GM12878 (cell line): ENCODE results near the gene CPLANE2. TPM values are rescaled to one million over a fixed set of nuclear protein-coding genes. Genes with fewer than 3 reads are reported as not detected.

Source experiments
- ATAC-seq: fragments of 200-7000 bp; cut with Tn5 transposase; 3 replicates; pipeline ENCODE4 v1.9.1; 2020; ENCODE audit warnings: mild to moderate bottlenecking, moderate library complexity
- BruUV-seq: library from RNA; stranded (reverse); fragments of 400-500 nt; replicated peaks from 2 replicates; lab custom pipeline; 2021; lab: Mats Ljungman, UMichigan
- CTCF ChIA-PET: fragments of 300-600 bp; sonication (Branson Sonifier 250); formaldehyde crosslinking; extraction: SDS; loops from one replicate; lab custom pipeline; 2021; ENCODE audit warnings: inconsistent platforms; lab: Yijun Ruan, JAX
- POLR2A ChIA-PET: fragments of 350-600 bp; formaldehyde crosslinking; extraction: SDS; loops from one replicate; lab custom pipeline; 2021; ENCODE audit warnings: inconsistent platforms; lab: Charles Lee
- RAD21 ChIA-PET: fragments of 300-600 bp; sonication (Branson Sonifier 250); formaldehyde crosslinking; loops from one replicate; lab custom pipeline; 2023; ENCODE audit warnings: antibody characterized with exemption; ENCODE audit not compliant: unreplicated experiment; lab: Charles Lee
- SMC1A ChIA-PET: fragments of 300-600 bp; sonication (Branson Sonifier 250); formaldehyde crosslinking; loops from one replicate; lab custom pipeline; 2023; ENCODE audit not compliant: unreplicated experiment, uncharacterized antibody; lab: Charles Lee
- DNase-seq: peaks from one replicate; pipeline ENCODE4 v3.0.0-alpha.2; 2011; ENCODE audit warnings: low read depth, low spot score
- FAIRE-seq: peaks from 3 replicates; lab custom pipeline; 2011; peaks lifted over from hg19 to GRCh38; lab: Jason Lieb, UNC
- H2AFZ ChIP-seq: 2 replicates; pipeline ENCODE4 v1.6.0; 2011; ENCODE audit warnings: low read depth, low read length, control low read depth; ENCODE audit not compliant: control insufficient read depth
- H3K27ac ChIP-seq: 2 replicates; pipeline ENCODE4 v1.5.1; 2011; ENCODE audit warnings: control low read depth; ENCODE audit not compliant: control insufficient read depth, insufficient read depth
- H3K27me3 ChIP-seq, 2 experiments: replicated peaks in 1 of 2; 2 replicates each; pipeline versions ENCODE4 v1.6.0 to v1.6.1; 2011; ENCODE audit warnings: low read length in 1 of 2; ENCODE audit not compliant: control insufficient read depth in 2 of 2, insufficient read depth in 2 of 2
- H3K36me3 ChIP-seq, 2 experiments: 2 replicates each; pipeline ENCODE4 v1.5.1; 2011; ENCODE audit warnings: low read length in 1 of 2; ENCODE audit not compliant: control insufficient read depth in 2 of 2, insufficient read depth in 2 of 2
- H3K4me1 ChIP-seq: 2 replicates; pipeline ENCODE4 v1.6.1; 2011; ENCODE audit warnings: mild to moderate bottlenecking, low read length, moderate library complexity, mixed read lengths; ENCODE audit not compliant: control insufficient read depth, insufficient read depth
- H3K4me2 ChIP-seq: 2 replicates; pipeline ENCODE4 v1.6.0; 2011; ENCODE audit warnings: control low read depth; ENCODE audit not compliant: control insufficient read depth, insufficient read depth
- H3K4me3 ChIP-seq: fragments of 200-600 bp; sonication (generic); 2 replicates; pipeline ENCODE4 v1.5.1; 2016
- H3K79me2 ChIP-seq: 2 replicates; pipeline ENCODE4 v1.6.0; 2011; ENCODE audit warnings: low read length; ENCODE audit not compliant: control insufficient read depth, insufficient read depth
- H3K9ac ChIP-seq: 2 replicates; pipeline ENCODE4 v1.8.0; 2011; ENCODE audit warnings: low read length, control low read depth, mixed read lengths; ENCODE audit not compliant: control insufficient read depth, insufficient read depth
- H3K9me3 ChIP-seq: replicated peaks from 3 replicates; pipeline ENCODE4 v1.5.1; 2011; ENCODE audit warnings: mild to moderate bottlenecking, low read length; ENCODE audit not compliant: control insufficient read depth, insufficient read depth
- H4K20me1 ChIP-seq: 2 replicates; pipeline ENCODE4 v1.6.0; 2011; ENCODE audit not compliant: control insufficient read depth, insufficient read depth
- IKZF1 ChIP-seq: fragments of 450-650 bp; conservative IDR thresholded peaks from 2 replicates; pipeline ENCODE4 v1.6.1; 2017; ENCODE audit warnings: antibody characterized with exemption, mild to moderate bottlenecking
- IRF5 ChIP-seq: fragments of 450-650 bp; IDR thresholded peaks from 2 replicates; pipeline ENCODE4 v1.6.1; 2017; ENCODE audit warnings: borderline replicate concordance
- SUZ12 ChIP-seq: fragments of 200-600 bp; sonication (generic); IDR thresholded peaks from one replicate; pipeline ENCODE4 v1.6.1; 2018; ENCODE audit warnings: antibody characterized with exemption, mild to moderate bottlenecking; ENCODE audit not compliant: unreplicated experiment
- USF1 ChIP-seq: IDR thresholded peaks from 2 replicates; pipeline ENCODE4 v1.6.1; 2011; ENCODE audit warnings: borderline replicate concordance, low read depth, mild to moderate bottlenecking, moderate library complexity, mixed read lengths, low read length; ENCODE audit not compliant: insufficient read depth; ENCODE audit errors: extremely low read length
- WGBS: methylation state at CpG from one replicate; pipeline ENCODE4 v1.1.6; 2016; ENCODE audit warnings: low lambda C conversion rate; ENCODE audit not compliant: insufficient replicate concordance, insufficient coverage; ENCODE audit errors: missing lambda C conversion rate; 5-methylcytosine and 5-hydroxymethylcytosine counted together
- in situ Hi-C: fragments of 300-500 bp; cut with MboI; formaldehyde crosslinking; loops from 9 replicates; pipeline ENCODE4 v1.14.3; 2018; ENCODE audit warnings: mixed read lengths
- intact Hi-C: fragments of 100-400 bp; cut with micrococcal nuclease; formaldehyde crosslinking; loops from one replicate; pipeline ENCODE4 v1.14.2; 2022; ENCODE audit not compliant: unreplicated experiment
- polyA plus RNA-seq, 11 experiments: library from polyadenylated mRNA; depleted of rRNA in 4 of 11; unstranded in 6 of 11; stranded (reverse) in 5 of 11; fragments of >200 nt; fragmentation: Nextera tagmentation in 4 of 11; fragmentation: Illumina TruSeq in 1 of 11; extraction: Ambion mirVana in 4 of 11; extraction: Trizol in 1 of 11; gene quantifications; 1 replicate in 1 of 11; 2 replicates in 10 of 11; pipeline versions ENCODE4 v1.2.1 to v1.2.3, GENCODE V29; 2011 to 2016; ENCODE audit warnings: inconsistent platforms in 2 of 11, missing spikeins in 2 of 11, low read depth in 1 of 11
- total RNA-seq, 4 experiments: library from RNA; depleted of rRNA in 3 of 4; stranded (reverse); fragments of >200 nt in 3 of 4; fragmentation: Illumina TruSeq in 1 of 4; extraction: Trizol in 1 of 4; gene quantifications; 2 replicates each; pipeline versions ENCODE4 v1.2.1 to v1.2.3, GENCODE V29; 2013 to 2021
- TF ChIP-seq, protein P1 (sequence below): fragments of 450-650 bp; formaldehyde crosslinking; IDR thresholded peaks from 2 replicates; pipeline ENCODE4 v1.5.0; 2022; ENCODE audit warnings: mild to moderate bottlenecking, missing genetic modification characterization
- TF ChIP-seq, protein P2 (sequence below): IDR thresholded peaks from 2 replicates; pipeline ENCODE4 v1.6.1; 2012; ENCODE audit warnings: improper control_type of control experiment, low read depth, low read length; ENCODE audit not compliant: insufficient replicate concordance
- TF ChIP-seq, protein P3 (sequence below): fragments of 450-650 bp; IDR thresholded peaks from 2 replicates; pipeline ENCODE4 v1.6.1; 2016; ENCODE audit warnings: mild to moderate bottlenecking

The CPLANE2 gene
- total and polyA plus RNA-seq, 10 of the 15 experiments (the other 5 are each of a cell fraction or from before 2014, with no cell fraction given), result 0.09 to 4.5 (median 2.3) TPM; not detected in 1

- intact Hi-C loops, result no loop called here
- Histone ChIP-seq H3K4me1 (peaks cover 22% of the 10 kb centered on the region), H3K4me3 (no peak overlapping the region), H3K27ac (no peak overlapping the region), H3K9me3 (no peaks in the 10 kb centered on the region), H3K9ac (no peak overlapping the region), H4K20me1 (no peaks in the 10 kb centered on the region), H3K36me3 (peaks cover 14 to 26% of the 10 kb centered on the region in 2 experiments; a peak in 3 of 4 replicates), H2AFZ (no peak overlapping the region), H3K79me2 (no peaks in the 10 kb centered on the region), H3K4me2 (no peak overlapping the region), H3K27me3 (no peaks in the 10 kb centered on the region)
- SMC1A ChIA-PET, result interaction anchor here (0.8 kb wide), 1 partner anchor 14 kb away, joined by 3 read pairs; the partner anchor contains the start of gene CPLANE2
- POLR2A ChIA-PET, result interaction anchor here (1.0 kb wide), 1 partner anchor 111 kb away, joined by 3 read pairs; no protein-coding TSS in a partner anchor
- no TSS peak for BruUV-seq
- FAIRE-seq (no peak), DNase-seq (no peak), ATAC-seq (no peak)
- in situ Hi-C loops, result no loop called here
- RAD21 ChIA-PET, result no interaction called here
- WGBS, result 97% methylated on average over 10 of the region's 10 CpGs
- CTCF ChIA-PET, result no interaction called here
- TF ChIP-seq, protein P1, sequence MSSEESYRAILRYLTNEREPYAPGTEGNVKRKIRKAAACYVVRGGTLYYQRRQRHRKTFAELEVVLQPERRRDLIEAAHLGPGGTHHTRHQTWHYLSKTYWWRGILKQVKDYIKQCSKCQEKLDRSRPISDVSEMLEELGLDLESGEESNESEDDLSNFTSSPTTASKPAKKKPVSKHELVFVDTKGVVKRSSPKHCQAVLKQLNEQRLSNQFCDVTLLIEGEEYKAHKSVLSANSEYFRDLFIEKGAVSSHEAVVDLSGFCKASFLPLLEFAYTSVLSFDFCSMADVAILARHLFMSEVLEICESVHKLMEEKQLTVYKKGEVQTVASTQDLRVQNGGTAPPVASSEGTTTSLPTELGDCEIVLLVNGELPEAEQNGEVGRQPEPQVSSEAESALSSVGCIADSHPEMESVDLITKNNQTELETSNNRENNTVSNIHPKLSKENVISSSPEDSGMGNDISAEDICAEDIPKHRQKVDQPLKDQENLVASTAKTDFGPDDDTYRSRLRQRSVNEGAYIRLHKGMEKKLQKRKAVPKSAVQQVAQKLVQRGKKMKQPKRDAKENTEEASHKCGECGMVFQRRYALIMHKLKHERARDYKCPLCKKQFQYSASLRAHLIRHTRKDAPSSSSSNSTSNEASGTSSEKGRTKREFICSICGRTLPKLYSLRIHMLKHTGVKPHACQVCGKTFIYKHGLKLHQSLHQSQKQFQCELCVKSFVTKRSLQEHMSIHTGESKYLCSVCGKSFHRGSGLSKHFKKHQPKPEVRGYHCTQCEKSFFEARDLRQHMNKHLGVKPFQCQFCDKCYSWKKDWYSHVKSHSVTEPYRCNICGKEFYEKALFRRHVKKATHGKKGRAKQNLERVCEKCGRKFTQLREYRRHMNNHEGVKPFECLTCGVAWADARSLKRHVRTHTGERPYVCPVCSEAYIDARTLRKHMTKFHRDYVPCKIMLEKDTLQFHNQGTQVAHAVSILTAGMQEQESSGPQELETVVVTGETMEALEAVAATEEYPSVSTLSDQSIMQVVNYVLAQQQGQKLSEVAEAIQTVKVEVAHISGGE (CRISPR knock-in tag), result no peak
- TF ChIP-seq, protein P2, sequence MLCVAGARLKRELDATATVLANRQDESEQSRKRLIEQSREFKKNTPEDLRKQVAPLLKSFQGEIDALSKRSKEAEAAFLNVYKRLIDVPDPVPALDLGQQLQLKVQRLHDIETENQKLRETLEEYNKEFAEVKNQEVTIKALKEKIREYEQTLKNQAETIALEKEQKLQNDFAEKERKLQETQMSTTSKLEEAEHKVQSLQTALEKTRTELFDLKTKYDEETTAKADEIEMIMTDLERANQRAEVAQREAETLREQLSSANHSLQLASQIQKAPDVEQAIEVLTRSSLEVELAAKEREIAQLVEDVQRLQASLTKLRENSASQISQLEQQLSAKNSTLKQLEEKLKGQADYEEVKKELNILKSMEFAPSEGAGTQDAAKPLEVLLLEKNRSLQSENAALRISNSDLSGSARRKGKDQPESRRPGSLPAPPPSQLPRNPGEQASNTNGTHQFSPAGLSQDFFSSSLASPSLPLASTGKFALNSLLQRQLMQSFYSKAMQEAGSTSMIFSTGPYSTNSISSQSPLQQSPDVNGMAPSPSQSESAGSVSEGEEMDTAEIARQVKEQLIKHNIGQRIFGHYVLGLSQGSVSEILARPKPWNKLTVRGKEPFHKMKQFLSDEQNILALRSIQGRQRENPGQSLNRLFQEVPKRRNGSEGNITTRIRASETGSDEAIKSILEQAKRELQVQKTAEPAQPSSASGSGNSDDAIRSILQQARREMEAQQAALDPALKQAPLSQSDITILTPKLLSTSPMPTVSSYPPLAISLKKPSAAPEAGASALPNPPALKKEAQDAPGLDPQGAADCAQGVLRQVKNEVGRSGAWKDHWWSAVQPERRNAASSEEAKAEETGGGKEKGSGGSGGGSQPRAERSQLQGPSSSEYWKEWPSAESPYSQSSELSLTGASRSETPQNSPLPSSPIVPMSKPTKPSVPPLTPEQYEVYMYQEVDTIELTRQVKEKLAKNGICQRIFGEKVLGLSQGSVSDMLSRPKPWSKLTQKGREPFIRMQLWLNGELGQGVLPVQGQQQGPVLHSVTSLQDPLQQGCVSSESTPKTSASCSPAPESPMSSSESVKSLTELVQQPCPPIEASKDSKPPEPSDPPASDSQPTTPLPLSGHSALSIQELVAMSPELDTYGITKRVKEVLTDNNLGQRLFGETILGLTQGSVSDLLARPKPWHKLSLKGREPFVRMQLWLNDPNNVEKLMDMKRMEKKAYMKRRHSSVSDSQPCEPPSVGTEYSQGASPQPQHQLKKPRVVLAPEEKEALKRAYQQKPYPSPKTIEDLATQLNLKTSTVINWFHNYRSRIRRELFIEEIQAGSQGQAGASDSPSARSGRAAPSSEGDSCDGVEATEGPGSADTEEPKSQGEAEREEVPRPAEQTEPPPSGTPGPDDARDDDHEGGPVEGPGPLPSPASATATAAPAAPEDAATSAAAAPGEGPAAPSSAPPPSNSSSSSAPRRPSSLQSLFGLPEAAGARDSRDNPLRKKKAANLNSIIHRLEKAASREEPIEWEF, result no peak
- TF ChIP-seq, protein P3, sequence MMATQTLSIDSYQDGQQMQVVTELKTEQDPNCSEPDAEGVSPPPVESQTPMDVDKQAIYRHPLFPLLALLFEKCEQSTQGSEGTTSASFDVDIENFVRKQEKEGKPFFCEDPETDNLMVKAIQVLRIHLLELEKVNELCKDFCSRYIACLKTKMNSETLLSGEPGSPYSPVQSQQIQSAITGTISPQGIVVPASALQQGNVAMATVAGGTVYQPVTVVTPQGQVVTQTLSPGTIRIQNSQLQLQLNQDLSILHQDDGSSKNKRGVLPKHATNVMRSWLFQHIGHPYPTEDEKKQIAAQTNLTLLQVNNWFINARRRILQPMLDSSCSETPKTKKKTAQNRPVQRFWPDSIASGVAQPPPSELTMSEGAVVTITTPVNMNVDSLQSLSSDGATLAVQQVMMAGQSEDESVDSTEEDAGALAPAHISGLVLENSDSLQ, result no peak
- TF ChIP-seq IKZF1 (no peak), IRF5 (no peak), SUZ12 (no peak), USF1 (no peak)
Measured at GRCh38 chr1:16251381-16251780, 14.4 kb upstream of the CPLANE2 start.
